NCI-H69 (cell line): ENCODE data around the gene ACTR1A.
"Not testable (repeated sequence)": the region's sequence is repeated elsewhere in the genome, so short reads cannot be mapped to it uniquely, and the experiment has no call there.

Source experiments
- DNase-seq: peaks from one replicate; lab custom pipeline; 2025; lab: John Stamatoyannopoulos, UW

Gene ACTR1A

DNA sequence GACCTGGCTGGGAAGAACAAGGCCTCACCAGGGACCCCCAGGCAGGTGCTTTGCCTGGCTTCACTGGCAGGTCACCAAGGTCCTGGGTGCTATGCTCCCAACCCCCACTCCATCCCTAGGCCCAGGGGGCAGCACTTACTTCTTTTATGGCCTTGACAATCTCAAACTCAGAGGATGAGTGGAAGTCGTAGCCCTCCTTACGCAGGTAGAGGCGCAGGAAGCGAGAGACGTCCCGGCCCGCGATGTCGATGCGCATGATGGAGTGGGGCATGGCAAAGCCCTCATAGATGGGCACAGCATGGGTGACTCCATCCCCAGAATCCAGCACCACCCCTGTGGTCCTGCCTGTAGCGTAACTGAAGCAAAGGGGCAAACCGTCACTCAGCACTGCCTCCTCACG is 18.5 kb downstream of the ACTR1A start:
- DNase-seq, result no peak

GRCh38 chr10:102480396-102480795 is 22.1 kb downstream of the ACTR1A start:
- no peak for DNase-seq

DNA sequence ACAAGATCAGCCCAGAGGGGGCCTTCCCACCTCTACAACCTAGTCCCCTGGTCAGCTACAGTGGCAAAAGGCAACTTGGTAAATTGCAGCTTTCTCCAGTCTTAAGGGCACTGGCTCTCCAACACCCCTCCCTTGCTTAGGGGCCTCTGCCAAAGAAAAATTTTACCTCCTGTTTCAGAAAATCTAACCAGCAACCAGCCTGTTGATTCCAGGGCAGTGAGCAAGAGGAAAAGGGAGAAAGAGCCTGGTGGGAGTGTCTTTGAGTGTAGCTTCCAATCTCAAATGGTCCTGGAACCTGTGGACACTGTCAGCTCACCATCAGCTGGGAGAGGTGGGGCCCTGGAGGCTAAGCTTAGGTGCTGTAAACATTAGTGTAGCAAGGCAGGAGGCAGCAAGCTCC is 22.9 kb downstream of the ACTR1A start:
- DNase-seq, result no peak

- DNase-seq, result no peak
These were observed 25.9 kb downstream of the ACTR1A start for GRCh38 chr10:102476466-102477141.

- DNase-seq, result no peak
These were observed 27.0 kb downstream of the ACTR1A start for GRCh38 chr10:102475451-102476040.

DNA sequence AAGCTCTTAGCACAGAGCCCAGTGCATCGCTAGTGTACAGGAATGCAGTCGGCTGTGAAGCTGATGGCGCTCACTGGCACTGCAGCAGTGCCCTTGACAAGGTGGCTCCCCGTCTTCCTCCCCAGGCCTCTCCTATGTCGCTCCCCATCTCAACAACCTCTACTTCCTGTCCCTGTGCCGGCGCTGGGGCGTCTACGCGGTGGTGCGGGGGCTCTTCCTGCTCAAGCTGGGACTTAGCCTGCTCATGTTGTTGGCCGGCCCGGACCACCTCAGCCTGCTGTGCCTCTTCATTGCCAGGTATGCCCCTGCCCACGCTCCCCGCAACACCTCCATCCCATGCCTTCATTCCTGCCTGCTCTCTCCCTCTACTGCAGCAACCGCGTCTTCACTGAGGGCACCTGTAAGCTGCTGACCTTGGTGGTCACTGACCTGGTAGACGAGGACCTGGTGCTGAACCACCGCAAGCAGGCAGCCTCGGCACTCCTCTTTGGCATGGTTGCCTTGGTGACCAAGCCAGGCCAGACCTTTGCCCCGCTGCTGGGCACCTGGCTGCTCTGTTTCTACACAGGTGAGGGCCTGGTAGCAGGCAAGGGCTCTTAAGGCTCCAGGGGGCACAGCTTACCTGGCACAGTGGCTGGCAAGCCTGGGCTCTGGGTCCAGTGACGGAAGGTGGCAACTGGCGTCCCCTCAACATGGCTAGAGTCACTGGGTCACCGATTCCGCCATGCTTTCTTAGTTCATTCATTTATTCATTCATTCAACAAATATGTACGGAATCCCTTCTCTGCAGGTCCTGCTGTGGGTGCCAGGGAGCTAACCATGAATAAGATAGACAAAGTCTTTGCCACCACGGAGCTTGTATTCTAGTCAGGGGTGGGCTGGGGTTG is 28.8 kb downstream of the ACTR1A start:
- DNase-seq, result no peak

- DNase-seq, result no peak
These were observed 31.6 kb downstream of the ACTR1A start for GRCh38 chr10:102470579-102471546.

GRCh38 chr10:102468683-102469082 is 33.8 kb downstream of the ACTR1A start:
- no peak for DNase-seq

GRCh38 chr10:102467971-102468438 is 34.5 kb downstream of the ACTR1A start:
- no peak for DNase-seq

GRCh38 chr10:102467318-102467717 is 35.2 kb downstream of the ACTR1A start:
- DNase-seq, result no peak

GRCh38 chr10:102465466-102465865 is 37.0 kb downstream of the ACTR1A start:
- DNase-seq, result no peak

- no peak for DNase-seq
These were observed 38.5 kb downstream of the ACTR1A start for GRCh38 chr10:102463983-102464382.

GRCh38 chr10:102462512-102463054 is 39.9 kb downstream of the ACTR1A start:
- peak; percentile 32 for DNase-seq

DNA sequence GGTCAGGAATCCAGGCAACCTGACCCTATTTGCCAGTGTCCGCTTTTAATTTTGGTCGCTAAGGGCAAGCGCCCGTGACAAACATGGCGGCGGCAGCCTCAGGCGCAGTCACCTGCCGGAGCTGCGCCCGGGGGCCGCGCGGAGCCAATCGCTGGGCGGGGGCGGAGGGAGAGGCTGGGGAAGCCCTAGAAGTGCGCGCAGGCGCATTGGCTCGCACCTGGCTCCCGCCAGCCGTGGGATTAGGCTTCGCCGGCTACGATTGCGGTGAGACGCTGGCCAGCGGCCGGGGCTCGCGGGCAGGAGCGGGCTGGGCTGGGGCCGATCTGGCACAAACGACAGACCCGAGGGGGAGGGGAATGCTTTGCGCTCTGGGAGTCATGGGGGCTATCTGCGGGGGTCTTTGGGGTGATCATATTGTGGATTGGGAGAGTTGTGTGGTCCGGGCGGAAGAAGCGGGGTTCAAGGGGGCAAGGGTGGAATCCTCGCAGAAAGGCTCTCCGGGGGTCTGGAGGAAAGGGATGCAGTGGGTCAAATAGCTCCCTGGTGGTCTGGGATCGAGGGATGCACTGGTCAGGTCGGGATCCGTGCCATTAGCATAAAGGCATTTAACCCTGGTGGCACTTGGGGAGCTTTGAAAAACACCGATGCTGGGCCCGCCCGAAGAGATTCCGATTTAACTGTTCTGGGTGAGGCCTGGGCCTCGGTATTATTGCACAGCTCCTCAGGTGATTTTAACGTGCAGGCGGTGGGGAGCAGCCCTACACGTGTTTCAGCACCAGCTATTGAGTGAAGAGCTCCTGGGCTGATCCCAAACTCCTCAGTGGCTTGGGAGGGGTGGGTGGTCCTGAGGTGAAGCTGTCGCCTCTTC is 41.1 kb downstream of the ACTR1A start:
- DNase-seq, result peak; percentile 94

- DNase-seq, result no peak
These were observed 41.7 kb downstream of the ACTR1A start for GRCh38 chr10:102460836-102461186.

DNA sequence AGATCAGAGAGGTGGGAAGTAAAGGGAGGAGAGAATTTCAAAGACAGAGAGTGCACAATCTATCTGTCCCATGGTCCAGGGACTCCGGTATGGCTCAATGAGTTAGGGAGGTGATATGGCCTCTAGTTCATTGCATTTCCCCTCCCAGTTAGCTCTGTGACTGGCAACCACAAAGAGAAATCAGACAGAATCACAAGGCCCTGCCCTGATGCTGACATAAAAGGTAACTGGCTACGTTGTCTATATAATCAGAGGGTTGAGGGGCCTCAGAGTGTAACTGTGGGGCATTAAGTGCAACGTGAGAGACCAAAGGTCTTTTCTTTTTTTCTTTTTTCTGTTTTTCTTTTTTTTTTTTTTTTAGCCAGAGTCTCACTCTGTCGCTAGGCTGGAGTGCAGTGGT is 43.9 kb downstream of the ACTR1A start:
- no peak for DNase-seq

- DNase-seq, result no peak
These were observed 44.8 kb downstream of the ACTR1A start for GRCh38 chr10:102457591-102458150.

DNA sequence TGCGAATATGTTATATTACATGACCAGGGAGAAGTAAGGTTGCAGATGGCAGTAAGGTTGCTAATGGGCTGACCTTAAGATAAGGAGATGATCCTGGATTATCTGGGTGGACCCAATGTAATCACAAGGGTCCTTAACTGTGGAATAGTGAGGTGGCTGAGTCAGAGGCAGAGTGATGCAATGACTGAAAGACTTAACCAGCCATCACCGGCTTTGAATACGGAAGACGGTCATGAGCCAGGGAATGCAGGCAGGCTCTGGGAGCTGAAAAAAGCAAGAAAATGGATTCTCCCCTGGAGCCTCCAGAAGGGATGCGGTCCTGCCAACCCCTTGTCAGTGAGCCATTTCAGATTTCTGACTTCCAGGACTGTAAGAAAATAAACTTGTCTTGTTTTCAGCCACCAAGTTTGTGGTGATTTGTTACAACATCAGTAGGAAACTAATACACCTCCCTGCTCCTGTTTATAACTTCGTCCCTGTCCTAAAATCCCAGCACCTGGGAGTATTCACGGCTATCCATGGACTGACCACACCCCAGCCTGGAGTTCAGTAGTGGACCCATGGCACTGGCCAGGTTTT is 46.5 kb downstream of the ACTR1A start:
- no peak for DNase-seq

- not testable (repeated sequence) for DNase-seq
These were observed 47.6 kb downstream of the ACTR1A start for GRCh38 chr10:102454662-102455487.
